ENCODE measurements around the gene GSTP1.

The GSTP1 gene

GRCh38 chr11:67632175-67632981 is 48.8 kb downstream of the GSTP1 start:
- DNase-seq = no peak

- DNase-seq = no peak
Observed at GRCh38 chr11:67632982-67633755, 49.6 kb downstream of the GSTP1 start.

GRCh38 chr11:67633758-67634365 is 50.2 kb downstream of the GSTP1 start:
- no peak for DNase-seq

GRCh38 chr11:67634366-67635230 is 51.0 kb downstream of the GSTP1 start:
- DNase-seq = no peak

GRCh38 chr11:67635231-67635521 is 51.6 kb downstream of the GSTP1 start:
- DNase-seq = no peak

All from NCI-H1105 (cell line).